ENCODE results near the gene EREG. TPM values are rescaled to one million over a fixed set of nuclear protein-coding genes. Genes with fewer than 3 reads are reported as not detected.
"Not testable (repeated sequence)": the region's sequence is repeated elsewhere in the genome, so short reads cannot be mapped to it uniquely, and the experiment has no call there.

EREG gene
- total RNA-seq, 4 donors from 2014 or later: 2.4 to 4.6 (median 3.7) TPM

GRCh38 chr4:74394476-74395136, 29.7 kb downstream of the EREG start:
- Histone ChIP-seq H3K36me3 (no peaks in the 10 kb centered on the region), H3K4me3 (no peak overlapping the region), H3K27me3 (no peaks in the 10 kb centered on the region), H3K27ac (replicated peaks in 1 of 4) (no peak overlapping the region), H3K9me3 (no peaks in the 10 kb centered on the region), H3K4me1 (no peaks in the 10 kb centered on the region)
- TF ChIP-seq, protein P1, sequence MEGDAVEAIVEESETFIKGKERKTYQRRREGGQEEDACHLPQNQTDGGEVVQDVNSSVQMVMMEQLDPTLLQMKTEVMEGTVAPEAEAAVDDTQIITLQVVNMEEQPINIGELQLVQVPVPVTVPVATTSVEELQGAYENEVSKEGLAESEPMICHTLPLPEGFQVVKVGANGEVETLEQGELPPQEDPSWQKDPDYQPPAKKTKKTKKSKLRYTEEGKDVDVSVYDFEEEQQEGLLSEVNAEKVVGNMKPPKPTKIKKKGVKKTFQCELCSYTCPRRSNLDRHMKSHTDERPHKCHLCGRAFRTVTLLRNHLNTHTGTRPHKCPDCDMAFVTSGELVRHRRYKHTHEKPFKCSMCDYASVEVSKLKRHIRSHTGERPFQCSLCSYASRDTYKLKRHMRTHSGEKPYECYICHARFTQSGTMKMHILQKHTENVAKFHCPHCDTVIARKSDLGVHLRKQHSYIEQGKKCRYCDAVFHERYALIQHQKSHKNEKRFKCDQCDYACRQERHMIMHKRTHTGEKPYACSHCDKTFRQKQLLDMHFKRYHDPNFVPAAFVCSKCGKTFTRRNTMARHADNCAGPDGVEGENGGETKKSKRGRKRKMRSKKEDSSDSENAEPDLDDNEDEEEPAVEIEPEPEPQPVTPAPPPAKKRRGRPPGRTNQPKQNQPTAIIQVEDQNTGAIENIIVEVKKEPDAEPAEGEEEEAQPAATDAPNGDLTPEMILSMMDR (IDR thresholded peaks at IDR 0.05): no peak
- TF ChIP-seq POLR2A (IDR thresholded peaks at IDR 0.05; ENCODE audit: low read depth) (no peak), POLR2AphosphoS5 (IDR thresholded peaks at IDR 0.05) (no peak), EP300 (IDR thresholded peaks at IDR 0.05) (no peak)
- intact Hi-C loops (cut with DNase I): no loop called here
- 87% methylated on average over 5 of the region's 5 CpGs for WGBS
- no peak for DNase-seq (ENCODE audit: extremely low spot score)

GRCh38 chr4:74395633-74396032, 30.7 kb downstream of the EREG start:
- Histone ChIP-seq H3K27me3 (no peaks in the 10 kb centered on the region), H3K4me3 (no peak overlapping the region), H3K4me1 (no peaks in the 10 kb centered on the region), H3K27ac (replicated peaks in 1 of 4) (no peak overlapping the region), H3K9me3 (no peaks in the 10 kb centered on the region), H3K36me3 (no peaks in the 10 kb centered on the region)
- 23% methylated on average over 2 of the region's 2 CpGs for WGBS
- intact Hi-C loops (cut with DNase I): no loop called here
- TF ChIP-seq, protein P1 (IDR thresholded peaks at IDR 0.05): no peak
- TF ChIP-seq POLR2AphosphoS5 (IDR thresholded peaks at IDR 0.05) (no peak), POLR2A (IDR thresholded peaks at IDR 0.05; ENCODE audit: low read depth) (no peak), EP300 (IDR thresholded peaks at IDR 0.05) (no peak)
- no peak for DNase-seq (ENCODE audit: extremely low spot score)

DNA sequence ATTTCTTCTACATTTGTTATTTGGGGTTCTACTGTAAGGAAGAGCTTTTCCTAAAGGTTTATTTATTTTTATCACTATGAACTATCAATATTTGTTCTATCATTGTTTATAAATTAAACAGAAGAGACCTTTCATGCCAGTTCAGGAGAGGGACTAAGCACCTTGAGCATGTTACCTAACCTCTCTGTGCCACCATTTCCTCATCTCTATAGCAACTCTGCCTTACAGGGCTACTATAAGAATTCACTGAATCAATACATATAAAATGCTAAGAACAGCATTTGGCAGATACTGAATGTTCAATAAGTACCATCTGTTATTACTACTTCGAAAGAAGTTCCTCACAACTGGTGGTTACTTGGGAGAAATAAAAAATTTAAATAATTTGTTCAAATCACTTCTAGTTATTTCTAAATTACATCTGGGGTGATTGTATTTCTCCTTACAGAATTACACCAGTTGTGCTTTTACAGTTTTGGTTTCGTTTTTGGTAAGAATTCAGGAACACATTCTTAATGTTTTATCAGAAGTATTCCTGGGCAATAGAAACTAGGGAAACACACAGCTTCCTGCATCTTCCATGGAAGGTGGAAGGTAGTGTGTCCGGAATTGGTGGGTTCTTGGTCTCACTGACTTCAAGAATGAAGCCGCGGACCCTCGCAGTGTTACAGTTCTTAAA, 32.9 kb downstream of the EREG start:
- no peaks in the 10 kb centered on the region for H3K9me3 ChIP-seq
- no peak for DNase-seq (ENCODE audit: extremely low spot score)
- no peak overlapping the region for H3K27ac ChIP-seq (replicated peaks in 1 of 4)
- peak overlapping the region in 3 of 4 donors; percentile 25 to 42 (median 33) for H3K4me3 ChIP-seq
- H3K4me1 ChIP-seq: peaks cover 0 to 5% (median 2%) of the 10 kb centered on the region in 4 donors
- no peaks in the 10 kb centered on the region for H3K36me3 ChIP-seq
- TF ChIP-seq POLR2A (IDR thresholded peaks at IDR 0.05; ENCODE audit: low read depth) (no peak), EP300 (IDR thresholded peaks at IDR 0.05) (no peak)
- intact Hi-C loops (cut with DNase I): no loop called here
- no peaks in the 10 kb centered on the region for H3K27me3 ChIP-seq
- WGBS: 52% methylated on average over 6 of the region's 6 CpGs

GRCh38 chr4:74398894-74399589, 34.1 kb downstream of the EREG start:
- H3K4me3 ChIP-seq; H3K9me3 ChIP-seq; intact Hi-C loops (cut with DNase I); H3K27ac ChIP-seq (replicated peaks in 1 of 4); DNase-seq (ENCODE audit: extremely low spot score); H3K27me3 ChIP-seq; H3K36me3 ChIP-seq; H3K4me1 ChIP-seq: not testable (repeated sequence)
- WGBS: 97% methylated on average over 17 of the region's 32 CpGs

GRCh38 chr4:74400395-74400794, 35.5 kb downstream of the EREG start:
- Histone ChIP-seq H3K9me3 (no peaks in the 10 kb centered on the region), H3K4me1 (peaks cover 0 to 9% (median 2%) of the 10 kb centered on the region in 4 donors), H3K27me3 (no peaks in the 10 kb centered on the region), H3K36me3 (no peaks in the 10 kb centered on the region), H3K27ac (replicated peaks in 1 of 4) (no peak overlapping the region), H3K4me3 (no peak overlapping the region)
- intact Hi-C loops (cut with DNase I): no loop called here
- TF ChIP-seq POLR2A (IDR thresholded peaks at IDR 0.05; ENCODE audit: low read depth) (no peak), POLR2AphosphoS5 (IDR thresholded peaks at IDR 0.05) (no peak), EP300 (IDR thresholded peaks at IDR 0.05) (no peak)
- TF ChIP-seq, protein P1 (IDR thresholded peaks at IDR 0.05): no peak
- DNase-seq (ENCODE audit: extremely low spot score): no peak
- WGBS: 75% methylated on average over 10 of the region's 10 CpGs
